Nucleus accumbens (tissue), 56 donors: ENCODE results near the gene FAM237B.
A peak's percentile ranks its signal among the peaks of the same experiment; 100 is the strongest.
"Not testable (repeated sequence)": the region's sequence is repeated elsewhere in the genome, so short reads cannot be mapped to it uniquely, and the experiment has no call there.

Experiments used
- DNase-seq, 56 donors: peaks; one replicate each; lab custom pipeline; 2025; lab: John Stamatoyannopoulos, UW

The FAM237B gene

GRCh38 chr7:90320801-90321494 lies at the start of gene FAM237B:
FAM237B (minus strand) TSS chr7:90321304; CDS start chr7:90319748, 1,556 bp downstream.
- DNase-seq, result peak in 2 of 56 donors; percentile 4 to 14

- no peak for DNase-seq
These were observed 30.9 kb upstream of the FAM237B start for GRCh38 chr7:90351987-90352386.

- not testable (repeated sequence) for DNase-seq
These were observed 28.9 kb upstream of the FAM237B start for GRCh38 chr7:90350032-90350431.

GRCh38 chr7:90349305-90349704 lies 28.2 kb upstream of the FAM237B start:
- DNase-seq, result no peak

- no peak for DNase-seq
These were observed 26.7 kb upstream of the FAM237B start for GRCh38 chr7:90347759-90348158.

- DNase-seq, result peak; percentile 16 to 94 (median 87)
These were observed 25.4 kb upstream of the FAM237B start, which contains the start of gene GTPBP10 for GRCh38 chr7:90346336-90347125. GTPBP10 (plus strand) TSS chr7:90346716; CDS start chr7:90346742, 26 bp downstream.

- peak in 12 of 56 donors; percentile 9 to 67 (median 26) for DNase-seq
These were observed 24.7 kb upstream of the FAM237B start for GRCh38 chr7:90345595-90346335.

GRCh38 chr7:90345016-90345415 lies 23.9 kb upstream of the FAM237B start:
- DNase-seq, result no peak

- no peak for DNase-seq
These were observed 16.0 kb upstream of the FAM237B start for GRCh38 chr7:90337106-90337505.

GRCh38 chr7:90334926-90335325 lies 13.8 kb upstream of the FAM237B start:
- not testable (repeated sequence) for DNase-seq

- DNase-seq, result no peak
These were observed 13.2 kb upstream of the FAM237B start for GRCh38 chr7:90334193-90334843.

GRCh38 chr7:90326500-90326899 lies 5.4 kb upstream of the FAM237B start:
- no peak for DNase-seq

GRCh38 chr7:90322837-90323236 lies 1.7 kb upstream of the FAM237B start:
- no peak for DNase-seq

- DNase-seq, result no peak
These were observed 695 bp downstream of the FAM237B start for GRCh38 chr7:90320418-90320800.

GRCh38 chr7:90320014-90320413 lies 1.1 kb downstream of the FAM237B start:
- no peak for DNase-seq

GRCh38 chr7:90313907-90314306 lies 7.2 kb downstream of the FAM237B start:
- DNase-seq, result no peak

- DNase-seq, result no peak
These were observed 8.4 kb downstream of the FAM237B start for GRCh38 chr7:90312745-90313144.

GRCh38 chr7:90311175-90311574 lies 9.9 kb downstream of the FAM237B start:
- DNase-seq, result no peak

- DNase-seq, result no peak
These were observed 11.2 kb downstream of the FAM237B start for GRCh38 chr7:90309872-90310271.

GRCh38 chr7:90303241-90303640 lies 17.9 kb downstream of the FAM237B start:
- no peak for DNase-seq
